PFSK-1 (cell line): ENCODE measurements around the gene DMWD.

Experiments
- FOXP2 ChIP-seq: optimal IDR thresholded peaks from 2 replicates; pipeline ENCODE3; 2011; ENCODE audit warnings: borderline replicate concordance, control low read depth, inconsistent platforms; ENCODE audit not compliant: insufficient read depth; ENCODE audit errors: extremely low read length, extremely low read depth
- POLR2AphosphoS5 ChIP-seq: IDR thresholded peaks from 2 replicates; pipeline ENCODE4 v1.6.1; 2012; ENCODE audit warnings: low read depth, mild to moderate bottlenecking, control low read depth, low read length, moderate library complexity
- SIN3A ChIP-seq: IDR thresholded peaks from 2 replicates; pipeline ENCODE4 v1.6.1; 2012; ENCODE audit warnings: mild to moderate bottlenecking, low read length, moderate library complexity, borderline replicate concordance; ENCODE audit not compliant: insufficient read depth
- TAF1 ChIP-seq: IDR thresholded peaks from 2 replicates; pipeline ENCODE4 v1.6.1; 2012; ENCODE audit warnings: low read length, control low read depth, borderline replicate concordance; ENCODE audit not compliant: insufficient read depth
- TF ChIP-seq, protein P1 (sequence below), 2 experiments: IDR thresholded peaks; 2 replicates each; pipeline versions ENCODE4 v1.6.1 to v1.8.0; 2011 to 2012; ENCODE audit warnings: low read depth in 2 of 2, low read length in 2 of 2, control low read depth in 1 of 2, inconsistent platforms in 1 of 2, mild to moderate bottlenecking in 1 of 2, moderate library complexity in 1 of 2; ENCODE audit not compliant: insufficient read depth in 1 of 2

The DMWD gene

DNA sequence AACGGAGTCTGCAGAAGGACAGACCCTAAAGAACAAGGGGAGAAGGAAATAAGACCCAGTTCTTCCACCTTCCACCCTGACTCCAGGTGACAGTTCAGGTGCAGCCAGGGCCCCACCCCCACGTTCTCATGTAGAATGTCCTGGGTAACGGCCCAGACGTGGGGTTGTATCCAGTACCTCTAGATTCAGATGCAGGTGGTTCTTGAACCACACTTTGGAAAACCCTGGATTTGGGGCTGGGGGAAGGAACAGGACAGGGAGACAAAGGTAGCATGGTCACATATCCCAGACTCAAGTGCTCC is 12.5 kb downstream of the DMWD start:
- TF ChIP-seq FOXP2 = no peak
- no peak for TF ChIP-seq POLR2AphosphoS5
- TF ChIP-seq SIN3A = no peak
- TF ChIP-seq TAF1 = no peak
- TF ChIP-seq, protein P1, sequence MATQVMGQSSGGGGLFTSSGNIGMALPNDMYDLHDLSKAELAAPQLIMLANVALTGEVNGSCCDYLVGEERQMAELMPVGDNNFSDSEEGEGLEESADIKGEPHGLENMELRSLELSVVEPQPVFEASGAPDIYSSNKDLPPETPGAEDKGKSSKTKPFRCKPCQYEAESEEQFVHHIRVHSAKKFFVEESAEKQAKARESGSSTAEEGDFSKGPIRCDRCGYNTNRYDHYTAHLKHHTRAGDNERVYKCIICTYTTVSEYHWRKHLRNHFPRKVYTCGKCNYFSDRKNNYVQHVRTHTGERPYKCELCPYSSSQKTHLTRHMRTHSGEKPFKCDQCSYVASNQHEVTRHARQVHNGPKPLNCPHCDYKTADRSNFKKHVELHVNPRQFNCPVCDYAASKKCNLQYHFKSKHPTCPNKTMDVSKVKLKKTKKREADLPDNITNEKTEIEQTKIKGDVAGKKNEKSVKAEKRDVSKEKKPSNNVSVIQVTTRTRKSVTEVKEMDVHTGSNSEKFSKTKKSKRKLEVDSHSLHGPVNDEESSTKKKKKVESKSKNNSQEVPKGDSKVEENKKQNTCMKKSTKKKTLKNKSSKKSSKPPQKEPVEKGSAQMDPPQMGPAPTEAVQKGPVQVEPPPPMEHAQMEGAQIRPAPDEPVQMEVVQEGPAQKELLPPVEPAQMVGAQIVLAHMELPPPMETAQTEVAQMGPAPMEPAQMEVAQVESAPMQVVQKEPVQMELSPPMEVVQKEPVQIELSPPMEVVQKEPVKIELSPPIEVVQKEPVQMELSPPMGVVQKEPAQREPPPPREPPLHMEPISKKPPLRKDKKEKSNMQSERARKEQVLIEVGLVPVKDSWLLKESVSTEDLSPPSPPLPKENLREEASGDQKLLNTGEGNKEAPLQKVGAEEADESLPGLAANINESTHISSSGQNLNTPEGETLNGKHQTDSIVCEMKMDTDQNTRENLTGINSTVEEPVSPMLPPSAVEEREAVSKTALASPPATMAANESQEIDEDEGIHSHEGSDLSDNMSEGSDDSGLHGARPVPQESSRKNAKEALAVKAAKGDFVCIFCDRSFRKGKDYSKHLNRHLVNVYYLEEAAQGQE (IDR thresholded peaks at IDR 0.05; ENCODE audit: insufficient read depth in 1 of 2, low read depth in 2 of 2, low read length in 2 of 2) = no peak

DNA sequence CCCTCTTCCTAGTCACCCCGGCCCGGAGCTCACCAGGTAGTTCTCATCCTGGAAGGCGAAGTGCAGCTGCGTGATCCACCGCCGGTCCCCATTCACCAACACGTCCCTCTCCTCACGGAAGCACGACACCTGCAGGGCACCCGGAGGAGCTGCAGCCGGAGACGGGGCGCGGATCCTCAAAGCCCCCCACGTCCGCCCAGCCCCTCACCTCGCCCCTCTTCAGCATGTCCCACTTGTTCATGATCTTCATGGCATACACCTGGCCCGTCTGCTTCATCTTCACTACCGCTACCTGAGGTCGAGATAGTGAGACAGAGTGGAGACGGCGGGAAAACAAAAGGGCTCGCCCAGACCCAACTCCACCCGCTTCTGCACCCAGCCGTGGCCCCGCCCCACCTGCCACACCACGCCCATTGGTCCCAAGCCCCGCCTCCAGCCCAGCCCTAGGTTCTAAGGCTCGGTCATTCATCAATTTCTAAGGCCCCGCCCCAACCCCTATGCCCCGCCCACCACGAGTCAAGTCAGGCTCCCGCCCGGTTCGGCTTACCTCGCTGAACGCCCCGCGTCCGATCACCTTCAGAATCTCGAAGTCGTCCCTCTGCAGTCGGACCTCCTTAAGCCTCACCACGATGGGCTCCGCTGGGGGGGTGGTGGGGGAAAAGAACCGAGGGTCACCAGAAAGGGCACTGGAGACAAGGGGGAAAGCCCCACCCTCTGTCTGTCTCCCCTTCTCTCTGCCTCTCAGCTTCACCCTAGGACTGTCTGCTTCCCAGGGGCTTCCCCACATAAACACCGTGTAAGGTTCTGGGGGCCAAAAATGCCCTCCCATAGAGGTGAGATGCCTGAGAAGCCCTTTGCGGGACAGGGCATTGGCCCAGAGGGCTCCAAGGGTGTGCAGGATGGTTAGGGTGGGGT is 13.2 kb downstream of the DMWD start:
- TF ChIP-seq TAF1 (no peak), FOXP2 (peak; percentile 41), POLR2AphosphoS5 (peak; percentile 48; the same call in 1 of the 2 replicates)

DNA sequence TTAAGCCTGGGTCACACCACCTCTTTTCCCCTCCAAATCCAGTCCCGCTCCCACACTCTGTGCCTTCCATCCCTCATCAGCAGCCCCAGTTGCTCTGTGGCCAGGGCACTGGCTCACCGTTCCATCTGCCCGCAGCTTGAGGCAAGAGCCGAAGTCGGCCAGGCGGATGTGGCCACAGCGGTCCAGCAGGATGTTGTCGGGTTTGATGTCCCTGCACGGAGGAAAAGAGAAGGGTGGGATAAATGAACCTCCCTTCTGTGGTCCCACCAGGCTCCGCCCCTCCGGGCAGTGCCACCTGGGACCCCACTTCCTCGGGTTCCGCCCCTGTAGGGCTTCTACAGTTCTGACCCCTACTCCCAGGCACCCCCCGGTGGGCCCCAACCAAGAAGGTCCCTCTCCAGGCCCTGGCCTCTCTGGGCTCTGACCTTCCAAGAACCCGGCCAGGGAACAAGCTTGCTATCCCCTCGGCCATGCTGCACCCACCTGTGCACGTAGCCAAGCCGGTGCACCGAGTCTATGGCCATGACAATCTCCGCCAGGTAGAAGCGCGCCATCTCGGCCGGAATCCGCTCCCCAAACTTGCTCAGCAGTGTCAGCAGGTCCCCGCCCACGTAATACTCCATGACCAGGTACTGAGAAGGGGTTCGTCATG is 14.5 kb downstream of the DMWD start:
- TF ChIP-seq, protein P1 (IDR thresholded peaks at IDR 0.05; ENCODE audit: insufficient read depth in 1 of 2, low read depth in 2 of 2, low read length in 2 of 2) = no peak
- TF ChIP-seq FOXP2 = no peak
- TF ChIP-seq SIN3A = no peak
- TF ChIP-seq TAF1 = no peak
- no peak for TF ChIP-seq POLR2AphosphoS5

DNA sequence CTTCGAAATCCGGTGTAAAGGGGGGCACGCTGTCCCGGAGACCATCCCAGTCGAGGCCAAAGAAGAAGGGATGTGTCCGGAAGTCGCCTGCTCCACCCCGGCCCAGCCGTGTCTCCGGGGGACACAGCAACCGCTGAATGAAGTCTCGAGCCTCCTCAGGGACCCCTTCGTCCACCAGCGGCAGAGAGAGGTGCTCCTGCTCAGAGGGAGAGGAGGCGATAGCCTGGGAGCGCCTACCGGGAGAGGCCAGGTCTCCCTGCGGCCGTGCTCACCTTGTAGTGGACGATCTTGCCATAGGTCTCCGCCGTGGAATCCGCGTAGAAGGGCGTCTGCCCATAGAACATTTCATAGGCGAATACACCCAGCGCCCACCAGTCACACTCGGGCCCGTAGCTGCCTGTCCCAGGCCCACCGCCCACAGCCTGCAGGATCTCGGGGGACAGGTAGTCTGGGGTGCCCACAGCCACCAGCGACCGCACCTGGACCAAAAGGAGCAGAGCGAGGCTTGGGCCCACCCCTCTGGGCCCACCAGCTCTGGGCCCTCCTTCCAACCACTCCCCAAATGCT is 15.2 kb downstream of the DMWD start:
- TF ChIP-seq, protein P1 (IDR thresholded peaks at IDR 0.05; ENCODE audit: insufficient read depth in 1 of 2, low read depth in 2 of 2, low read length in 2 of 2) = no peak
- TF ChIP-seq TAF1 (no peak), SIN3A (no peak), POLR2AphosphoS5 (no peak), FOXP2 (no peak)

DNA sequence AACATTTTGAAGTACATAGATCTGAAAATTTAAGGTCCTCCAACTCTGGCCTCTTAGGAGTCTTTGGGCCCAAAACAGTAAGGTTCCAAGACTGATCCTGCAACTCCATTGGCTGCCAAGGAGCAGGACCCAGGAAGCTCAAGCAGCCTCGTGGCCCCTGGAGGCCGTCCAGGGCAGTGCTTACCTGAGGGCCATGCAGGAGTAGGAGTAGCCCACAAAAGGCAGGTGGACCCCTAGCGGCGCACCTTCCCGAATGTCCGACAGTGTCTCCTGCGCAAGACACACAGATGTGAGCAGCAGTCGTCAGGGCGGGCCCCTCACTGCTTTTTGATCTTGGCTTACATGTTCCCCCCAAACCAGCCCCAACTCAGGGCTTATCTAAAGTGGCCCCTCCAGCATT is 17.9 kb downstream of the DMWD start:
- TF ChIP-seq POLR2AphosphoS5 (no peak), SIN3A (no peak), TAF1 (no peak), FOXP2 (no peak)
- TF ChIP-seq, protein P1 (IDR thresholded peaks at IDR 0.05; ENCODE audit: insufficient read depth in 1 of 2, low read depth in 2 of 2, low read length in 2 of 2) = no peak
